ENCODE measurements around the gene BASP1. TPM values are rescaled to one million over a fixed set of nuclear protein-coding genes. Genes with fewer than 3 reads are reported as not detected.
"Not testable (repeated sequence)": the region's sequence is repeated elsewhere in the genome, so short reads cannot be mapped to it uniquely, and the experiment has no call there.

BASP1 gene
- total and polyA plus RNA-seq, 2 donors (not counting 1 experiment from before 2014, with no cell fraction given) = 53.0 to 66.4 TPM

DNA sequence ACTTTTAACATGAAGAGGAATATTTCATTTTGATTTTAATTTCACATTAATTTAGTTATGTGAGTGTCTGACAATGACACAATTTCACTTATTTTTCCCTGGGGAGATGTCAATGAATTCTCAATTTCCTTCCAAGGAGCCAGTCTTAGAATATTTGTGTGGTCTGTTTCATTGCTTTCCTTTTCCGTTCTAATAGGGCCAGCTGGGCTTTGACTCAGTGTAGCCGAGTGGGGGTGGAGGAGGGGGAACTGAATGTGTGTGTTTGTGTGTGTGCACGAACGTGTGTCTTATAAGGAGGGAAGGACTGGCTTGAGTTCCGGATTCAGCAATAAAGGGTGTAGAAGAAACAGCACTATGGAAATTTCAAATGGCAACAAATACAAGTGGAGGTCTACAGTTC lies 100.0 kb downstream of the BASP1 start:
- POLR2A ChIA-PET = no interaction called here
- Histone ChIP-seq H3K27ac (ENCODE audit: low read length in 2 of 2) (peak overlapping the region; percentile 71 to 72), H3K36me3 (replicated peaks in 1 of 2; ENCODE audit: control extremely low read depth in 1 of 2, control insufficient read depth in 1 of 2, extremely low read depth in 1 of 2, insufficient read depth in 2 of 2, low read length in 1 of 2) (no peaks in the 10 kb centered on the region), H3K4me3 (ENCODE audit: control extremely low read depth in 1 of 5, extremely low read depth in 1 of 5, insufficient read depth in 1 of 5, low read depth in 2 of 5, low read length in 4 of 5) (peak overlapping the region in 4 of 5 experiments; percentile 10 to 58 (median 23)), H3K9me3 (ENCODE audit: control extremely low read depth in 1 of 3, control insufficient read depth in 2 of 3, insufficient read depth in 1 of 3, low read length in 2 of 3) (peaks cover 0 to 5% (median 0%) of the 10 kb centered on the region in 3 donors), H3K79me2 (ENCODE audit: control insufficient read depth, insufficient read depth, low read length) (no peaks in the 10 kb centered on the region), H4K20me1 (ENCODE audit: control insufficient read depth, insufficient read depth, low read length, poor library complexity, severe bottlenecking) (no peaks in the 10 kb centered on the region), H3K4me2 (replicated peaks; ENCODE audit: low read depth, low read length, poor library complexity, severe bottlenecking) (peak overlapping the region; percentile 76), H3K9ac (ENCODE audit: low read length) (peak overlapping the region; percentile 58), H3K4me1 (ENCODE audit: control insufficient read depth in 2 of 2, insufficient read depth in 2 of 2, low read length in 2 of 2) (peaks cover 53 to 58% of the 10 kb centered on the region in 2 donors), H2AFZ (ENCODE audit: insufficient read depth, low read depth, low read length, poor library complexity, severe bottlenecking) (no peak overlapping the region), H3K27me3 (replicated peaks in 1 of 4; ENCODE audit: control extremely low read depth in 1 of 4, control insufficient read depth in 3 of 4, insufficient read depth in 4 of 4, low read length in 3 of 4) (no peaks in the 10 kb centered on the region)
- no peaks in the 10 kb centered on the region for H3K9me3 Mint-ChIP-seq (ENCODE audit: insufficient read depth)
- peak overlapping the region; percentile 47 for H3K27ac Mint-ChIP-seq
- WGBS (ENCODE audit: insufficient coverage) = 7% methylated on average over 5 of the region's 5 CpGs
- H3K4me3 Mint-ChIP-seq = peak overlapping the region; percentile 53
- TF ChIP-seq, protein P1, sequence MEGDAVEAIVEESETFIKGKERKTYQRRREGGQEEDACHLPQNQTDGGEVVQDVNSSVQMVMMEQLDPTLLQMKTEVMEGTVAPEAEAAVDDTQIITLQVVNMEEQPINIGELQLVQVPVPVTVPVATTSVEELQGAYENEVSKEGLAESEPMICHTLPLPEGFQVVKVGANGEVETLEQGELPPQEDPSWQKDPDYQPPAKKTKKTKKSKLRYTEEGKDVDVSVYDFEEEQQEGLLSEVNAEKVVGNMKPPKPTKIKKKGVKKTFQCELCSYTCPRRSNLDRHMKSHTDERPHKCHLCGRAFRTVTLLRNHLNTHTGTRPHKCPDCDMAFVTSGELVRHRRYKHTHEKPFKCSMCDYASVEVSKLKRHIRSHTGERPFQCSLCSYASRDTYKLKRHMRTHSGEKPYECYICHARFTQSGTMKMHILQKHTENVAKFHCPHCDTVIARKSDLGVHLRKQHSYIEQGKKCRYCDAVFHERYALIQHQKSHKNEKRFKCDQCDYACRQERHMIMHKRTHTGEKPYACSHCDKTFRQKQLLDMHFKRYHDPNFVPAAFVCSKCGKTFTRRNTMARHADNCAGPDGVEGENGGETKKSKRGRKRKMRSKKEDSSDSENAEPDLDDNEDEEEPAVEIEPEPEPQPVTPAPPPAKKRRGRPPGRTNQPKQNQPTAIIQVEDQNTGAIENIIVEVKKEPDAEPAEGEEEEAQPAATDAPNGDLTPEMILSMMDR (IDR thresholded peaks at IDR 0.05) = no peak
- no peak for TF ChIP-seq EZH2 (IDR thresholded peaks at IDR 0.05; ENCODE audit: borderline replicate concordance, insufficient read depth, low read depth, low read length, poor library complexity, severe bottlenecking)
- CTCF ChIA-PET = no interaction called here
- DNase-seq = peak; percentile 45
- no peaks in the 10 kb centered on the region for H3K27me3 Mint-ChIP-seq
- peak; percentile 12 for ATAC-seq (ENCODE audit: low read depth)
- H3K4me1 Mint-ChIP-seq = peaks cover 57% of the 10 kb centered on the region
- intact Hi-C loops (cut with micrococcal nuclease) = loop anchor here (1.0 to 10.0 kb wide), 5 partner anchors 26 to 53 kb away; no protein-coding TSS in a partner anchor

GRCh38 chr5:17319095-17319494 lies 101.7 kb downstream of the BASP1 start:
- H3K36me3 ChIP-seq (replicated peaks in 1 of 2; ENCODE audit: control extremely low read depth in 1 of 2, control insufficient read depth in 1 of 2, extremely low read depth in 1 of 2, insufficient read depth in 2 of 2, low read length in 1 of 2); H3K27me3 Mint-ChIP-seq; DNase-seq; H3K9ac ChIP-seq (ENCODE audit: low read length); ATAC-seq (ENCODE audit: low read depth); H3K9me3 Mint-ChIP-seq (ENCODE audit: insufficient read depth); H2AFZ ChIP-seq (ENCODE audit: insufficient read depth, low read depth, low read length, poor library complexity, severe bottlenecking); H4K20me1 ChIP-seq (ENCODE audit: control insufficient read depth, insufficient read depth, low read length, poor library complexity, severe bottlenecking); H3K27me3 ChIP-seq (replicated peaks in 1 of 4; ENCODE audit: control extremely low read depth in 1 of 4, control insufficient read depth in 3 of 4, insufficient read depth in 4 of 4, low read length in 3 of 4); H3K79me2 ChIP-seq (ENCODE audit: control insufficient read depth, insufficient read depth, low read length); H3K27ac Mint-ChIP-seq; H3K9me3 ChIP-seq (ENCODE audit: control extremely low read depth in 1 of 3, control insufficient read depth in 2 of 3, insufficient read depth in 1 of 3, low read length in 2 of 3): not testable (repeated sequence)
- POLR2A ChIA-PET = interaction anchor here (0.7 to 1.2 kb wide), 3 partner anchors 37 to 101 kb away, joined by 4 to 17 read pairs (median 8); partner anchors contain the start of gene BASP1
- Histone ChIP-seq H3K4me2 (replicated peaks; ENCODE audit: low read depth, low read length, poor library complexity, severe bottlenecking) (peak overlapping the region; percentile 76), H3K4me3 (ENCODE audit: control extremely low read depth in 1 of 5, extremely low read depth in 1 of 5, insufficient read depth in 1 of 5, low read depth in 2 of 5, low read length in 4 of 5) (peak overlapping the region in 1 of 5 experiments; percentile 38), H3K4me1 (ENCODE audit: control insufficient read depth in 2 of 2, insufficient read depth in 2 of 2, low read length in 2 of 2) (peaks cover 53 to 58% of the 10 kb centered on the region in 2 donors), H3K27ac (ENCODE audit: low read length in 2 of 2) (peak overlapping the region; percentile 56 to 60)
- peak overlapping the region; percentile 23 for H3K4me3 Mint-ChIP-seq
- intact Hi-C loops (cut with micrococcal nuclease) = loop anchor here (5.0 to 10.0 kb wide), 2 partner anchors 38 to 54 kb away; no protein-coding TSS in a partner anchor
- CTCF ChIA-PET = interaction anchor here (0.7 to 0.9 kb wide), 3 partner anchors 41 to 107 kb away, joined by 3 to 4 read pairs (median 3); no protein-coding TSS in a partner anchor
- peaks cover 57% of the 10 kb centered on the region for H3K4me1 Mint-ChIP-seq
- WGBS (ENCODE audit: insufficient coverage) = 67% methylated on average over 1 of the region's 3 CpGs

All from B cell (primary cell).